Measurements from ENCODE around the gene KCTD21.
"Not testable (repeated sequence)": the region's sequence is repeated elsewhere in the genome, so short reads cannot be mapped to it uniquely, and the experiment has no call there.

Gene KCTD21, protein sequence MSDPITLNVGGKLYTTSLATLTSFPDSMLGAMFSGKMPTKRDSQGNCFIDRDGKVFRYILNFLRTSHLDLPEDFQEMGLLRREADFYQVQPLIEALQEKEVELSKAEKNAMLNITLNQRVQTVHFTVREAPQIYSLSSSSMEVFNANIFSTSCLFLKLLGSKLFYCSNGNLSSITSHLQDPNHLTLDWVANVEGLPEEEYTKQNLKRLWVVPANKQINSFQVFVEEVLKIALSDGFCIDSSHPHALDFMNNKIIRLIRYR

DNA sequence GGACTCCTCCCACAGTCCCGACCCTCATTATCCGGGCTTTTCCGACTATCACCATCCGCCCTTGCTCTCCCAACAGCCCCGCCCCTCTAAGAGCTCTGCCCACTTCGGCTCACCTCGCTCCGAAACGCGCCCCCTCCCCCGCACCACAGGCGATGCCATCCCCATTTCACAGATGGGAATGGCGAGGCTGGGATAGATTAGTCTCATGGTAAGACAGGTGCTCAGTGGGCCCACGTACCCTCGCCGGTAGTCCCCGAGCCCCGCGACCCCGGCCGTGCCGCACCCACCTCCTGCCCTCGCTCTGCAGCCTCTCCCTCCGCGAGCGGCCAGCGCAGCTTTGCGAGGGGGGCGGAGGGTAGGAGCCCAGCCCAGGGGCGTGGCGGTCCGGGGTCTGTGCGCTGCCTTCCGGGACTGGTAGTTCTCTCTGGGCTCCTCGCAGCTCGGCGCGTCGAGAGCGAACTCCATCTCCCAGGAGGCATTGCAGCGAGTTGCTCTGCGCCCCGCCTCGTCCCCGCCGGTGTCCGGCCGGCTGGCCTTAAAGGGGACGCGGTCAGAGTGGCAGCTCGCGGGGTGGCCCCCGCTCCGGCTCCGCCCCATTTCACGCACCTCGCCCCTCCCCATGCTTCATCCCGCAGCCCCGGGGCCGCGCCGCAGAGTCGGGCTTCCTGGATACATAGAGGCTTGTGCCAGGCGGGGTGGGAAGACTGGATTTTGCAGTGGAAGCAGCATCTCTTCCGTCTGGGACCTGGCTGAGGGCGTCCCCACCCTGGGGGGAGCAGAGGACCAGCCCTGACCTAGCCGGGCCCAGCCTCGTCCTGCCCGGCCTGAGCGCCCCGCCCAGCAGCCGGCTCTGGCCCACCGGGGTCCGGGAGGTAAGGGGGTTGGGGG, at the start of gene KCTD21, which contains the start of gene USP35:
TSS of gene KCTD21 (minus strand) at position 341 of the 888 bp plus-strand sequence. CDS start 14,072 bp downstream, outside the sequence.
TSS of gene USP35 (plus strand) at position 634 of the 888 bp plus-strand sequence. CDS start 7,327 bp downstream, outside the sequence.
- DNase-seq = peak; percentile 96

DNA sequence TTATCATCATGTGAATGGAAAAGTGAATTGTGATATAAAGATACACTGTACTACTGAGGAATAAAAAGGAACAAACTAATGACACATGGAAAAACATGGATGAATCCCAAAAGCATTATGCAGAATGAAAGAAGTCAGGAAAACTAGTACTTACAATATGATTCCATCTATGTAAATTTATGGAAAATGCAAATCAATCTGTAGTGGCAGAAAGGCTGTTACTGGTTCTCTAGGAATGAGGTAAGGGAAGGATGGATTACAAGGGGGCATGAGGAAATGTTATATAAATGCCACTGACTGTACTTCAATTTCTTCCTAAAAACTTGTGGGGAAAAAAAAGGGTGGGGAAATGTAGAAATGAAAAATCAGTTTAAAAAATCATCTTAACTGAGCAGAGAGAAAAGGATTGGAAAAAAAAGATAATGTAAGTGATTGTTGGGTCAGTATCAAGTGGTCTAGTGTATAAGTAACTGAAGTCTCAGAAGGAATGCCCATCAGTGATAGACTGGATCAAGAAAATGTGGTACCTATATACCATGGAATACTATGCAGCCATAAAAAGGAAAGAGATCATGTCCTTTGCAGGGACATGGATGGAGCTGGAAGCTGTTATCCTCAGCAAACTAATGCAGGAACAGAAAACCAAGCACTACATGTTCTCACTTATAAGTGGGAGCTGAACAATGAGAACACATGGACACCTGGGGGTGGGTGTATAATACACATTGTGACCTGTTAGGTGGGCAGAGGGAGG, 49.0 kb upstream of the KCTD21 start:
- DNase-seq = no peak

DNA sequence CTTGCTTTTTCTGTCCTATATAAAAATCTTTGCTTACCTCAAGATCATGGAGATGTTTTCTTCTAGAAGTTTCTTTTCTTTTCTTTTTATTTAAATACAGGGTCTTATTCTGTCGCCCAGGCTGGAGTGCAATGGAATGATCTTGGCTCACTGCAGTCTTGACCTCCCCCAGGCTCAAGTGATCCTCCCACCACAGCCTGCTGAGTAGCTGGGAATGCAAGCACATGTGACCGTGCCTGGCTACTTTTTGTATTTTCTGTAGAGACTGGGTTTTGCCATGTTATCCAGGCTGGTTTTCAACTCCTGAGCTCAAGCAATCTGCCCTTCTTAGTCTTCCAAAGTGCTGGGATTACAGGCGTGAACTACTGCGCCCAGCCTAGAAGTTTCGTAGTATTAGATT, 45.6 kb upstream of the KCTD21 start:
- DNase-seq = no peak

DNA sequence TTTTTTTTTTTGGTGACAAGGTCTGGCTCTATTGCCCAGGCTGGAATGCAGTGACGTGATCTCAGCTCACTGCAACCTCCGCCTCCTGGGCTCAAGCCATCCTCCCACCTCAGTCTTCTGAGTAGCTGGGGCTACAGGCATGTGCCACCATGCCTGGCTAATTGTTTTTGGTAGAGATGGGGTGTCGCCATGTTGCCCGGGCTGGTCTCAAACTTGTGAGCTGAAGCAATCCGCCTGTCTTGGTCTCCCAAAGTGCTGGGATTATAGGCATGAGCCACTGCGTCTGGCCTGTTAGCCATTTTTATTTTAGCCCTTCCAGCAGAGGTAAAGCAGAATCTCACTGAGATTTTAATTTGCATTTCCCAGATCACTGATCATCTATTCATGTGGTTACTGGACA, 44.6 kb upstream of the KCTD21 start:
- not testable (repeated sequence) for DNase-seq

DNA sequence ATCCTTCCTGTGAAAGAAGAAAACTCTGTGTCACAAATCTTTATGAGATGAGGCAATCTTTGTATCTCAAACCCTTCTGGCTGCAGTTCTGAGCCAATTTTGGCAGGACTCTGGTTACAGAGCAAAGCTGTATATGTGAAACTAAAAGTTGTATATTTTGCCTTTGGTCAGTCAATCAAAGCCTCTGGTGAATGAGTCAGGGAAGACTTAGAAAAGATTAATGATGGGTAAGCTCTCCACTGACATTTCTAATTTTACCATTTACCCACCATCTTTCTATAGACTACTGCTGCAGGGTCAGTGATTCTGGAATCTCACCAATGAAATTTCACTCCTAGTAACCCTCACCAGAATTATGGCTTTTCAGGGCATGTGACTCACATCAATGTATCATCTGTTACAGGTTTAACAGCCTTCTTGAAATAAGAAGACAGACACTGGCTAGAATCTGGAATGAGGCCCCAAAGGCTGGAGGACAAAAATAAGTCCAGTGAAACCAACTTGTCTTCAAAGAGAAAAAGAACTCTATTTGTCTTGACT, 43.6 kb upstream of the KCTD21 start:
- no peak for DNase-seq

DNA sequence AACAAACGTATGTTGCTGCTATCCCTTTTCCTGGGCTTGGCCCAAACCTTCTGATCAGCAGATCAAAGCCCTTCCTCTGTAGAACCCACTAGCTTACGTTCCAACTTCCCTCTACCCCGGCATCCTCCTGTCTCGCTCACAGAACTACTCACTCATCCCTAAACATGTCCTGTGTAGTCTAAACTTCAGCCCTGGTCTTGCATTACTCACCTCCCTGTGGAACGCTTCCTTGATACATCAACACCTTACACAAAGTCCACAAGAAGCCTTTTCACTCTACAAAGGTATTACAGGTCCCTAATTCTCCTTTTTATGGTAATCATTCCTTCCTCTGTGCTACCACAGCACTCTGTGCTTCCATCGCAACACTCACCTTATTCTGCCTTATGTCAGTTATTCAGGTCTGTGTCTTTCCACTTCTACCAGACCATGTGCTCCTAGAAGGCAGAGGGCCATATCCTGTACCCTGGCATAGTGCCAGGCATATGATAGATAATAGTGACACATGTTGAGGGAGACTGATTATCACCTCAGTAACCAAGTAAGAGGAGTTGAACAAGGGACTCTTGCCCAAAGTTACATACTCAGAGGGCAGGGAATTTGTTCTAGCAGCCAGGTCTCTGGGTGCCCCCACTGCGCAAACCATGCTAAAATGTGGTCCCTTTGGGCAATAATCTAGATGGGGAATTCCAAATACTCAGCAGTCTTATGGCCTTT, 41.9 kb upstream of the KCTD21 start:
- no peak for DNase-seq

DNA sequence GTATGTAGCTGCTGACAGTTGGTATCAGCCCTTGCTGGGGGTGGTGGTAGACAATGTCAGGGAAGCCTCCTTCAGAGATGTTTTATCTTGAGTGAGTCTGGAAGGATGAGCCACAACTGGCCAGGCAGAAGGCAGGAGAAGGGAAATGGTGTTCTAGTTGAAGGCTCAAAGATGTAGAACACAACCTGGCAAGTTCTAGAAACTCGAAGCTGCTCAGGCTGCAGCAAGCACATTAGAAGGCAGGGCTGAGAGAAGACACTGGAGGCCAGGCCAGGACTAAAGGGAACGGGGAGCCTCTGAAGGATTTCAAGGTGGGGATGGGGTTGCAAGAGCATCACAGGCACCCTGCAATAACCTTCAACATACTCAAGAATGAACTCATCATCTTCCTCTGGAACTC, 40.7 kb upstream of the KCTD21 start:
- no peak for DNase-seq

DNA sequence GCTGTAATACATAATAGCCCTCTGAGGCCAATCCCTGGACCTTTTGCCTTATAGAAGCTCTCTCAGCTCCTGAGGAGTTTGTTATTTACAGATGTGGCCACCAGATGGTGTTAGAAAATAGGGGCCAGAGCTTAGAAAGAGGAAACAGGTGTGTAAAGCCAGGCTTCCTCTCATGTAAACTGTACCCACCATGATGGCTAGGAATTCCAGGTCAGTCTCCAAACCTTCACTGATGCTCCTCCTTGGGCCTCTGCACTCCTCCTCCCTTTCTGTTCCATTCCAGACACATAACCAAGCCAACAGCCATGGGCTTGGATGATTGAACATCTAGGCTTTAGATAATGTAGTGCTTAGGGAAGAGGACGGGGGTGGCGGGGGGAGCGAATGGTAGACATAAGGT, 40.0 kb upstream of the KCTD21 start:
- no peak for DNase-seq

DNA sequence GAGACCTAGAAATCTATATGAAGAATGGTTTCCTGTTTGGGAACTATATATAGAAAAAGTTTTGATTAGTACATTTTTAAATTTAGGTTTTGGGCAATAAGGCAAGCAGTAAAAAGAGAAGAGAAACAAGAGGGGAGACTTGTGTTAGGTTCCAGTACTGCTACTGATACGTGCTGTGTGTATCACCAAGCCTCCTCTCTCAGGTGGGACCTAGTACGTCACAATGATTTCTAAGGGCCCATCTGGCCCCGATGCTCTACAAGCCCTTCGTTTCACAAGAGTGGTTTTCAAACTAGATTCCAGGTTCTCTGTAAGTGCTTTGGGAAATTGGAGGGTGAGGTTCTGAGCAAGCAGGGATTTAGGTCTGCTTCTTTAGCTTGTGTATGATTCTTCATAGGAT, 39.5 kb upstream of the KCTD21 start:
- no peak for DNase-seq

DNA sequence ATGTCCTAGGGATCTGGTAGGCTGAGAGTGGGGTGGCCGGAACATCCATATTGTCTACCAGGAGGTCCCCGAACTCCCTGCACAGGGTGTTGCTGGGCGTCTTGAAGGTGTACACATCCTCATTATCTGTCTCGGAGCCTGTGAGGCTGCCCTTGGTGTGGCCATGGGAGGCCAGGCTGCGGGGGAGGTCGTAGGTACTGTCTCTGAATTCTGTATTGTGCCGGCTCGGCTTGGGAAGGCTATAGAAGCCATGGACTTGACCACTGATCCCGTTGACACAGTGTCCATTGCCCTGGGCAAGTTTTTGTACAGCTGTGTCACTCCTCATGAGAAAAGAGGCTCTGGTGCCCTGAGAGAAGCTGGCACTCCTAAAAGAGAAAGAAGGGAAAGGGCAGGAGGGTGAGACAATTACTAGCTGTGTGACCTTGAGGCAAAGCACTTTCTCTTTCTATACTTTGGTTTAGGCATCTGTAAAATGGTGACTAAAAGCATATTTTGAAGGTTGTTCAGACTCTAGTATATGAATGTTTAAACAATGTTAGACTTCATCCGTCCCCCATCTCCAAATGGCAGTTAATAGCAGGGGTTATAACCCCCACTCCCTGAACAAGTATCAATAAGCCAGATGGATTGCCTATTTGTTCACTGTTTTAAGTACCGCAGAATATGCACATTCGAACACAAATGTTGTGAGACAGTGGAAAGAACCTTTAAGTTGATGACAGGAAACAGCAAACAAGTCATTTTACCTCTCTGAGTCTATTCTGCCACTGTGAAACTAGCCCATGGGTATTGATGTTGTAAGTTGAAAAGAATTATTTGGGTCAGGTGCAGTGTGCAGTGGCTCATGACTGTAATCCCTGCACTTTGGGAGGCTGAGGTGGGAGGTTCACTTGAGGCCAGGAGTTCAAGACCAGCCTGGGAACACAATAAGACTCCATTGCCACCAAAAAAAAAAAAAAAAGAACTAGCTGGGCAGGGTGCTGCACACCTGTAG, 38.6 kb upstream of the KCTD21 start:
- no peak for DNase-seq

DNA sequence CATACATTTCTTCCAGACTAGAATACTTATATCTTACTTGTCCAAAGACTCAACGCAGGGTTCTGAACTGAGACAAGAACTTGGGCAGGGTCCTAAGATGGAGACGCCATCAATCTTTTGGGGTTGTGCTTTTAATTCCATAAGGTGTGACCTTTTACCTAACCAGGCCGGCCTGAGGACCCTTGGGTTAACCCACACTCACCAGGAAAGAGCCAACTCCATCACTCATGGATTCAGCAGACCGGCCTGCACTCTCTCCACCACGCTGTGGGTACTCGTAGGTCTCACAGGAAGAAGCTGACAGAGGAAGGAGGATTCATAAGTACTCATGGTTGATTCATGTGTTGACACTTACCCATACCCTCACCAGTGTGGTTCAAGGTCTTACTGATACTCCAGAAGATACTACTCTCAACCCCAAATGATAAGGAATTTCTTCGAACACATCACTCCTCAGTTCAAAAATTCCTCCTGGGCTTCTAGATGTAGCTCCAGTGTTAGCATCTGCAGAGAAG, 36.5 kb upstream of the KCTD21 start:
- no peak for DNase-seq

DNA sequence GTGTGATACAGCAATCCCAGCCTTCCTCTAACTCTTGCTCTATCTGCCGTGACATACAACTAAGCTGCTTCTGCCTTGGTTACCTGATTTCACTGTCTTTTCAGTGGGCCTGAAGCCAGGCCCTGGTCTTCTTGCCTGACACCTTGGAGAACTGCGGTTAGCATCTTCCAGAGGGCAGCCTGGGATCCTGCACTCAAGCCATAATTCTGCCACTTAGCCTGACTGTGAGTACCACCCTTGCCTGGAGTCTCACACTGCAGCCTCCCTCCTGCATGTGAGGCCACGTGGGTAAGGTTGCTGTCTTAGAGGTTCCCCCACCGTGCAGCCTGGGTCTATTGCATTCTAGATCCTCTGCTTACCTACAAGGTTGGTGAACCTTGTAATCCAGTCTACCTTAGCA, 36.1 kb upstream of the KCTD21 start:
- no peak for DNase-seq

DNA sequence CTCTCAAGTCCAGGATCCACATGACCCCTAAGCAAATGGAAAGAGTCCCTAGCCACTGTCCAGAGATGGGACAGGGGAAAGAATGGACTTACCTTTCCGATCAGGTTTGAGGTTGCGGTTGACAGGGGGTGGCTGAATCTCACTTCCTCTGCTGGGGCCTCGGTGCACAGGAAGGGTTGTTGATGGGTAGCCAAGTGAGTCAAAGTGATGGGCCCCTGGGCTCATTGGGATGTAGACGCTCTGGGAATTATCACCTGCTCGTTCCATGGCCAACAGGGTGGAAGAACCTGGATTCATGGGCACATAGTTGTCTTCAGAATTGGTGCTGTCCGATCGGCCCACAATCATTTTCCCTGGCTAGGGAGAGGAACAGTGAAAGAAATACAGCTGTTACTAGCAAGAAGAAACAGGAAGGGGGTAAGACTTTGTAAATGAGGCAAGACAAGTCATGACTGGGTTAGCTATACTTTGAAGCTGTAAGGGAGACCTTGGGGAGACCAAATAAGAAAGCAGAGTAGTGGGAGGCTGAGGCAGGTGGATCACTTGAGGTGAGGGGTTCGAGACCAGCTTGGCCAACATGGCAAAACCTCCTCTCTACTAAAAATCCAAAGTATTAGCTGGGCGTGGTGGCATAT, 35.0 kb upstream of the KCTD21 start:
- no peak for DNase-seq

DNA sequence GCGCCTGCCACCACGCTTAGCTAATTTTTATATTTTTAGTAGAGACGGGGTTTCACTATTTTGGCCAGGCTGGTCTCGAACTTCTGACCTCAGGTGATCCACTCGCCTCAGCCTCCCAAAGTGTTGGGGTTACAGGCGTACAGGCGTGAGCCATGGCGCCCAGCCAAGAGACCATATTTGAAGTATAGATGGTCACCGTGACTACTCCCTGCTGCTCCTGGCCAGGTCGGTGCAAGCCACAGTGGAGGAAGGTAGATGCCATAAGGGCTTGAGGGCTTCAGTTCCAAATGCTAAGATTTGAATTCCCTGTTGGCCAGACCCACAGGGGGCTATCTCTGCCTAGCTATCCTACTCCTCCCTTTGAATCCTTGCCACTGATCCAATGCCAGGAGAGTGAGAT, 34.3 kb upstream of the KCTD21 start:
- not testable (repeated sequence) for DNase-seq

DNA sequence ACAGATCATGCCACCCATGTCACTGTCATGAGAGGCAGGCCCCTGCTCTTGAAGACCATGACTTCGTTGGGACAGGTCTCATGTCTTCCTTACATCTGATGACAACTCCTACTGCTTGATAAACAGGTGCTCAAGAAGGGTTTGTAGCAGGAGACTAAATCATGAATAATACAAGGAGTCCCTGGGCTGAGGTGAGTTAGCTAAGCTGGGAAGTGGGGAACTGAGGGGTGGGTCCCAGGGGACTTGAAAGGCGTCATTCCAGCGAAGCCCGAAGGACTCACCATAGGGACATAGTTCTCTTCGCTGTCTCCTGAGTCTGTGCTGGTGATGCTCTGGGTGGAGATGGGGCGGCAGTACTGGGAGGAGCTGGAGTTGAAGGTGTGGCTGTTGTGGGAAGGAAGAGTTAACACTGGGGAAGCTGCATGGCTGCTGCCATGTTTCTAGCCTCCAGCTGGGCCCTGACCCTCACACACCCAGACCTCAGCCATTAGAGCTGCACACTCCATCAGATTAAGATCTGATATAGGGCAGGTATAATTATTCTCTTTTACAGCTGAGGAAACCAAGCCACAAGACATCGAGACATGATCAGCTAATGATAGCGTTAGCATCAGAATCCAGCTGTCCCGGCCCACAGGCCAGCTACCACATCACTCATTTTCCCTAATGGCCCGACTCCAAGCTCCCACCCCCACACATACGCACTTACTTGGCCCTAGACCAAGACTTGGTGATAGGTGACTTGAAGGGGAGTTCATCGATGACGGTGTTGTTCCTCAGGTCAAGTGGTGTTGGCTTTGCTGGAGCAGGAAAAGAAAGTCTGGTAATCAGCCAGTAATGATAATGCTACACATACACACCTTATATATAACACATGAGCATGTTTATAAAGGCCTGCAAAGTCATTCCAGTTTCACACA, 33.2 kb upstream of the KCTD21 start:
- no peak for DNase-seq

DNA sequence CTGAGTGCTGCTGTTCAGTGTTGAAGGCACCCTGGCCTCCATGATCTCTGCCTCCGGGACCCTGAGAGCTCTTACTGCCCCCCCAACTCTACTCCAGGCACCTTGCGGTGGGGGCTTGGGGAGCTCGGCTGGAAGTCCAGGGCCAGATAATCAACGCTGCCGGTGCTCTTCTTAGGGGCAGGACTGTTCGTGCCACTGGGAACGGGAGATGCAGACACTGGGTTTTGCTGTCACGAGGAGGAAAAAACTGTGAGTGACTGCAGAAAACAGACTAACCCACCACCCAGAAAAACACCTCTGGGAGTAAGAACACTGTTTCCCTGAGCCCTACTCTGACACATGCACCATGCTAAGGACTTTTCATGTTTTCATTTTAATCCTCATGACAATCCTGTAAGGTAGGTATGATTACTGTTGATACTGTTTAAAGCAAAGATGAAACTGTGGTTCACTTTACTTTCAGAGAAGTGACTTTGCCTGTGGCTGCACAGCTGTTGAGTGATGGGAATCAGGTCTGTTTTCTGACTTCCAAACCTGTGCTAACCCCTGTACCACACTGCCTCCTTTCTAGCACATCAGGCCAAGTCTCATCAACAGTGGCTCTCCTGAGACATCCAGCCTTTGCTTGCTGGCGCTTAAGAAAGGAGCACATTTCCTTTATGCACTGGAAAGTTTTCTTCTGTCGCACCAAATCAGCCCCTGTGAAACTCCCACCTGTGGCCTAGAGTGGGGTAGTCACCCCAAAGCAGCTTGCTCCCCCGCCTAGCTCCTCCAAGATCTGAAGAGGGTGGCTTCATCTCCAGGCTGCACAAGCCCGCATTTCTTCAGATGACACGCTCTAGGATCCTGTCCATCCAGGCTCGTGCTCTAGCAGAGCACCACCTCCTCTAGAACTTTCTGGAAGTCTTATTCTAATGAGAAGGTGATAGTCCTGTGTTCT, 32.1 kb upstream of the KCTD21 start:
- no peak for DNase-seq

DNA sequence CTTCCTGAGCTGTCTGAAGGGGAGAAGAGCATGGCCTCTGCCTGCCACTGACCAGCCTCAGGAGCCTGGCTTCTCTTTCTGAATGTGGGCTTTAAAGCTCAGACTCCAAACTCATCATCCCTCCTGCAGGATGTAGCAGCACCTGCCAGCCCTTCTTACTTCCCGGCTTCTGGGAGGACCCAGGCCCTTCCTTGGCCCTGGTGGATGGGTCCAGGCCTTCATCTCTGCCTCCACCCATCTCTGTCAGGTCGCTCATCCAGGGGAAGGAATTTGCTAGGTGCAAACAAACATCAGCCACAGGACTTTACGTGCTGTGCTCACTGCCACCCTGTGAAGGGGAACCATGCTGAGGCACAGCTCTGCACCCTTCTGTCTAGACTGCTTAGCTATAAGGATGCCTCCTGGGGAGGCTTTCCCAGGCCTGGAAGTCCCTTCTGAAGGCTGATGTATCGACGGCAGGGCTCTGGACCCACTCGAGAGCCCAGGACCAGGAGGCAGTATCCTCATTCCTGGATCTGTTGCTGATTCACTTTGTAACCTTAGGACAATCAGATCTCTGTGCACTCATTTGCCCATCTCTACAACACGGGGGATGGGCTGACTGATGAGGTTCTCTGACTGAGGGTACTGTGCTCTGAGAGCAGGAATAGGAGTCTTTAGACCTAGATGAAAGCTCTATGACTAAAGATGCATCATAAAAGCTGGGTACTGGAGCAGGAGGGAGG, 31.2 kb upstream of the KCTD21 start:
- DNase-seq = no peak

Data from stimulated activated CD4-positive, alpha-beta T cell treated with anti-CD3 and anti-CD28 coated beads, Interleukin-15, amount 100 ng/mL, for 24 hours (primary cell).